GM12878 (cell line): ENCODE results near the gene LDLRAD4. TPM values are rescaled to one million over a fixed set of nuclear protein-coding genes. Genes with fewer than 3 reads are reported as not detected.

Source experiments
- ATAC-seq: fragments of 200-7000 bp; cut with Tn5 transposase; 3 replicates; pipeline ENCODE4 v1.9.1; 2020; ENCODE audit warnings: mild to moderate bottlenecking, moderate library complexity
- BruUV-seq: library from RNA; stranded (reverse); fragments of 400-500 nt; replicated peaks from 2 replicates; lab custom pipeline; 2021; lab: Mats Ljungman, UMichigan
- CTCF ChIA-PET: fragments of 300-600 bp; sonication (Branson Sonifier 250); formaldehyde crosslinking; extraction: SDS; loops from one replicate; lab custom pipeline; 2021; ENCODE audit warnings: inconsistent platforms; lab: Yijun Ruan, JAX
- POLR2A ChIA-PET: fragments of 350-600 bp; formaldehyde crosslinking; extraction: SDS; loops from one replicate; lab custom pipeline; 2021; ENCODE audit warnings: inconsistent platforms; lab: Charles Lee
- RAD21 ChIA-PET: fragments of 300-600 bp; sonication (Branson Sonifier 250); formaldehyde crosslinking; loops from one replicate; lab custom pipeline; 2023; ENCODE audit warnings: antibody characterized with exemption; ENCODE audit not compliant: unreplicated experiment; lab: Charles Lee
- SMC1A ChIA-PET: fragments of 300-600 bp; sonication (Branson Sonifier 250); formaldehyde crosslinking; loops from one replicate; lab custom pipeline; 2023; ENCODE audit not compliant: unreplicated experiment, uncharacterized antibody; lab: Charles Lee
- DNase-seq: peaks from one replicate; pipeline ENCODE4 v3.0.0-alpha.2; 2011; ENCODE audit warnings: low read depth, low spot score
- FAIRE-seq: peaks from 3 replicates; lab custom pipeline; 2011; peaks lifted over from hg19 to GRCh38; lab: Jason Lieb, UNC
- H2AFZ ChIP-seq: 2 replicates; pipeline ENCODE4 v1.6.0; 2011; ENCODE audit warnings: low read depth, low read length, control low read depth; ENCODE audit not compliant: control insufficient read depth
- H3K27ac ChIP-seq: 2 replicates; pipeline ENCODE4 v1.5.1; 2011; ENCODE audit warnings: control low read depth; ENCODE audit not compliant: control insufficient read depth, insufficient read depth
- H3K27me3 ChIP-seq, 2 experiments: replicated peaks in 1 of 2; 2 replicates each; pipeline versions ENCODE4 v1.6.0 to v1.6.1; 2011; ENCODE audit warnings: low read length in 1 of 2; ENCODE audit not compliant: control insufficient read depth in 2 of 2, insufficient read depth in 2 of 2
- H3K36me3 ChIP-seq, 2 experiments: 2 replicates each; pipeline ENCODE4 v1.5.1; 2011; ENCODE audit warnings: low read length in 1 of 2; ENCODE audit not compliant: control insufficient read depth in 2 of 2, insufficient read depth in 2 of 2
- H3K4me1 ChIP-seq: 2 replicates; pipeline ENCODE4 v1.6.1; 2011; ENCODE audit warnings: mild to moderate bottlenecking, low read length, moderate library complexity, mixed read lengths; ENCODE audit not compliant: control insufficient read depth, insufficient read depth
- H3K4me2 ChIP-seq: 2 replicates; pipeline ENCODE4 v1.6.0; 2011; ENCODE audit warnings: control low read depth; ENCODE audit not compliant: control insufficient read depth, insufficient read depth
- H3K4me3 ChIP-seq: fragments of 200-600 bp; sonication (generic); 2 replicates; pipeline ENCODE4 v1.5.1; 2016
- H3K79me2 ChIP-seq: 2 replicates; pipeline ENCODE4 v1.6.0; 2011; ENCODE audit warnings: low read length; ENCODE audit not compliant: control insufficient read depth, insufficient read depth
- H3K9ac ChIP-seq: 2 replicates; pipeline ENCODE4 v1.8.0; 2011; ENCODE audit warnings: low read length, control low read depth, mixed read lengths; ENCODE audit not compliant: control insufficient read depth, insufficient read depth
- H3K9me3 ChIP-seq: replicated peaks from 3 replicates; pipeline ENCODE4 v1.5.1; 2011; ENCODE audit warnings: mild to moderate bottlenecking, low read length; ENCODE audit not compliant: control insufficient read depth, insufficient read depth
- H4K20me1 ChIP-seq: 2 replicates; pipeline ENCODE4 v1.6.0; 2011; ENCODE audit not compliant: control insufficient read depth, insufficient read depth
- ATF3 ChIP-seq: IDR thresholded peaks from 2 replicates; pipeline ENCODE4 v1.6.1; 2011; ENCODE audit warnings: low read depth, mild to moderate bottlenecking, low read length, moderate library complexity, borderline replicate concordance; ENCODE audit errors: extremely low read depth
- BMI1 ChIP-seq: fragments of 450-650 bp; IDR thresholded peaks from 2 replicates; pipeline ENCODE4 v1.6.1; 2016; ENCODE audit warnings: mild to moderate bottlenecking, moderate library complexity, borderline replicate concordance
- CBX3 ChIP-seq: fragments of 200-600 bp; sonication (generic); IDR thresholded peaks from 2 replicates; pipeline ENCODE4 v1.6.1; 2016; ENCODE audit warnings: low read depth, borderline replicate concordance
- CBX5 ChIP-seq: sonication (generic); IDR thresholded peaks from 2 replicates; pipeline ENCODE4 v1.6.1; 2016; ENCODE audit warnings: low read depth, moderate library complexity, mild to moderate bottlenecking, inconsistent platforms
- FOXM1 ChIP-seq: IDR thresholded peaks from 2 replicates; pipeline ENCODE4 v1.6.1; 2012; ENCODE audit warnings: low read depth, mild to moderate bottlenecking, inconsistent platforms, low read length, moderate library complexity
- HDGF ChIP-seq: fragments of 450-650 bp; IDR thresholded peaks from 2 replicates; pipeline ENCODE4 v1.6.1; 2016; ENCODE audit warnings: antibody characterized with exemption
- JUND ChIP-seq: IDR thresholded peaks from 2 replicates; pipeline ENCODE4 v1.6.1; 2012; ENCODE audit warnings: low read depth, mild to moderate bottlenecking, low read length, improper control_type of control experiment, moderate library complexity
- MEF2B ChIP-seq: fragments of 450-650 bp; IDR thresholded peaks from 2 replicates; pipeline ENCODE4 v1.6.1; 2018; ENCODE audit warnings: mild to moderate bottlenecking, moderate library complexity; ENCODE audit not compliant: partially characterized antibody, poor library complexity, severe bottlenecking
- RAD51 ChIP-seq: fragments of 450-650 bp; IDR thresholded peaks from 2 replicates; pipeline ENCODE4 v1.6.1; 2016; ENCODE audit warnings: moderate library complexity, mild to moderate bottlenecking, inconsistent platforms
- TCF7 ChIP-seq: IDR thresholded peaks from 2 replicates; pipeline ENCODE4 v1.6.1; 2014; ENCODE audit warnings: antibody characterized with exemption, borderline replicate concordance
- ZSCAN29 ChIP-seq: fragments of 450-650 bp; IDR thresholded peaks from 2 replicates; pipeline ENCODE4 v1.6.1; 2017; ENCODE audit warnings: mild to moderate bottlenecking, moderate library complexity
- WGBS: methylation state at CpG from one replicate; pipeline ENCODE4 v1.1.6; 2016; ENCODE audit warnings: low lambda C conversion rate; ENCODE audit not compliant: insufficient replicate concordance, insufficient coverage; ENCODE audit errors: missing lambda C conversion rate; 5-methylcytosine and 5-hydroxymethylcytosine counted together
- in situ Hi-C: fragments of 300-500 bp; cut with MboI; formaldehyde crosslinking; loops from 9 replicates; pipeline ENCODE4 v1.14.3; 2018; ENCODE audit warnings: mixed read lengths
- intact Hi-C: fragments of 100-400 bp; cut with micrococcal nuclease; formaldehyde crosslinking; loops from one replicate; pipeline ENCODE4 v1.14.2; 2022; ENCODE audit not compliant: unreplicated experiment
- polyA plus RNA-seq, 11 experiments: library from polyadenylated mRNA; depleted of rRNA in 4 of 11; unstranded in 6 of 11; stranded (reverse) in 5 of 11; fragments of >200 nt; fragmentation: Nextera tagmentation in 4 of 11; fragmentation: Illumina TruSeq in 1 of 11; extraction: Ambion mirVana in 4 of 11; extraction: Trizol in 1 of 11; gene quantifications; 1 replicate in 1 of 11; 2 replicates in 10 of 11; pipeline versions ENCODE4 v1.2.1 to v1.2.3, GENCODE V29; 2011 to 2016; ENCODE audit warnings: inconsistent platforms in 2 of 11, missing spikeins in 2 of 11, low read depth in 1 of 11
- total RNA-seq, 4 experiments: library from RNA; depleted of rRNA in 3 of 4; stranded (reverse); fragments of >200 nt in 3 of 4; fragmentation: Illumina TruSeq in 1 of 4; extraction: Trizol in 1 of 4; gene quantifications; 2 replicates each; pipeline versions ENCODE4 v1.2.1 to v1.2.3, GENCODE V29; 2013 to 2021
- TF ChIP-seq, protein P1 (sequence below): IDR thresholded peaks from 2 replicates; pipeline ENCODE4 v1.6.1; 2012; ENCODE audit warnings: mild to moderate bottlenecking, low read depth, low read length

The LDLRAD4 gene
- total and polyA plus RNA-seq, 10 of the 15 experiments (the other 5 are each of a cell fraction or from before 2014, with no cell fraction given), result 2.7 to 16.8 (median 11.2) TPM

GRCh38 chr18:13281406-13281805 lies 62.8 kb downstream of the LDLRAD4 start:
- H3K36me3 ChIP-seq, result no peaks in the 10 kb centered on the region
- ChIA-PET CTCF (interaction anchor here (1.1 to 1.7 kb wide), 2 partner anchors 8 to 65 kb away, joined by 3 to 5 read pairs; no protein-coding TSS in a partner anchor), POLR2A (no interaction called here), RAD21 (no interaction called here), SMC1A (no interaction called here)
- H2AFZ ChIP-seq, result no peak overlapping the region
- DNase-seq (no peak), ATAC-seq (no peak), FAIRE-seq (no peak)
- no peak overlapping the region for H3K4me2 ChIP-seq
- no TSS peak for BruUV-seq
- H3K4me1 ChIP-seq, result peaks cover 3% of the 10 kb centered on the region; the same call in 1 of the 2 replicates
- intact Hi-C loops, result no loop called here
- no peak overlapping the region for H3K9ac ChIP-seq
- H3K9me3 ChIP-seq, result no peaks in the 10 kb centered on the region
- no peak for TF ChIP-seq TCF7
- TF ChIP-seq JUND, result no peak
- TF ChIP-seq ZSCAN29, result no peak
- no peak for TF ChIP-seq ATF3
- no peak for TF ChIP-seq BMI1
- TF ChIP-seq, protein P1, sequence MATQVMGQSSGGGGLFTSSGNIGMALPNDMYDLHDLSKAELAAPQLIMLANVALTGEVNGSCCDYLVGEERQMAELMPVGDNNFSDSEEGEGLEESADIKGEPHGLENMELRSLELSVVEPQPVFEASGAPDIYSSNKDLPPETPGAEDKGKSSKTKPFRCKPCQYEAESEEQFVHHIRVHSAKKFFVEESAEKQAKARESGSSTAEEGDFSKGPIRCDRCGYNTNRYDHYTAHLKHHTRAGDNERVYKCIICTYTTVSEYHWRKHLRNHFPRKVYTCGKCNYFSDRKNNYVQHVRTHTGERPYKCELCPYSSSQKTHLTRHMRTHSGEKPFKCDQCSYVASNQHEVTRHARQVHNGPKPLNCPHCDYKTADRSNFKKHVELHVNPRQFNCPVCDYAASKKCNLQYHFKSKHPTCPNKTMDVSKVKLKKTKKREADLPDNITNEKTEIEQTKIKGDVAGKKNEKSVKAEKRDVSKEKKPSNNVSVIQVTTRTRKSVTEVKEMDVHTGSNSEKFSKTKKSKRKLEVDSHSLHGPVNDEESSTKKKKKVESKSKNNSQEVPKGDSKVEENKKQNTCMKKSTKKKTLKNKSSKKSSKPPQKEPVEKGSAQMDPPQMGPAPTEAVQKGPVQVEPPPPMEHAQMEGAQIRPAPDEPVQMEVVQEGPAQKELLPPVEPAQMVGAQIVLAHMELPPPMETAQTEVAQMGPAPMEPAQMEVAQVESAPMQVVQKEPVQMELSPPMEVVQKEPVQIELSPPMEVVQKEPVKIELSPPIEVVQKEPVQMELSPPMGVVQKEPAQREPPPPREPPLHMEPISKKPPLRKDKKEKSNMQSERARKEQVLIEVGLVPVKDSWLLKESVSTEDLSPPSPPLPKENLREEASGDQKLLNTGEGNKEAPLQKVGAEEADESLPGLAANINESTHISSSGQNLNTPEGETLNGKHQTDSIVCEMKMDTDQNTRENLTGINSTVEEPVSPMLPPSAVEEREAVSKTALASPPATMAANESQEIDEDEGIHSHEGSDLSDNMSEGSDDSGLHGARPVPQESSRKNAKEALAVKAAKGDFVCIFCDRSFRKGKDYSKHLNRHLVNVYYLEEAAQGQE, result no peak
- no peak for TF ChIP-seq CBX3
- TF ChIP-seq MEF2B, result no peak
- TF ChIP-seq RAD51, result no peak
- no peak for TF ChIP-seq HDGF
- TF ChIP-seq FOXM1, result no peak
- no peak for TF ChIP-seq CBX5
- H3K4me3 ChIP-seq, result no peak overlapping the region
- H3K27me3 ChIP-seq, result no peaks in the 10 kb centered on the region; a peak in 1 of 4 replicates
- no peak overlapping the region for H3K27ac ChIP-seq
- no peaks in the 10 kb centered on the region for H4K20me1 ChIP-seq
- in situ Hi-C loops, result no loop called here
- 33% methylated on average over 2 of the region's 2 CpGs for WGBS
- H3K79me2 ChIP-seq, result no peaks in the 10 kb centered on the region
